HepG2 (cell line): Measurements from ENCODE around the gene PLEKHA8. TPM values are rescaled to one million over a fixed set of nuclear protein-coding genes. Genes with fewer than 3 reads are reported as not detected.

Source experiments
- FOXA3 ChIP-seq: IDR thresholded peaks from 2 replicates; pipeline ENCODE4 v1.6.1; 2016; ENCODE audit warnings: missing genetic modification reagents, missing compliant biosample characterization
- FOXC1 ChIP-seq: sonication (generic); formaldehyde crosslinking; IDR thresholded peaks from 2 replicates; pipeline ENCODE4 v1.8.0; 2022; ENCODE audit warnings: mild to moderate bottlenecking, missing genetic modification reagents, borderline replicate concordance
- KDM6A ChIP-seq: IDR thresholded peaks from 2 replicates; pipeline ENCODE4 v1.6.1; 2016; ENCODE audit warnings: low read depth
- MIER3 ChIP-seq: IDR thresholded peaks from 2 replicates; pipeline ENCODE4 v1.6.1; 2016; ENCODE audit warnings: missing compliant biosample characterization, borderline replicate concordance
- PAWR ChIP-seq: sonication (generic); formaldehyde crosslinking; IDR thresholded peaks from 2 replicates; pipeline ENCODE4 v1.4.0; 2020; ENCODE audit warnings: missing genetic modification reagents, mild to moderate bottlenecking, borderline replicate concordance
- REL ChIP-seq: sonication (generic); formaldehyde crosslinking; conservative IDR thresholded peaks from 2 replicates; pipeline ENCODE4 v1.8.0; 2022; ENCODE audit warnings: mild to moderate bottlenecking, missing genetic modification reagents, moderate library complexity
- SKI ChIP-seq: fragments of 450-650 bp; IDR thresholded peaks from one replicate; pipeline ENCODE4 v1.6.1; 2018; ENCODE audit warnings: mild to moderate bottlenecking; ENCODE audit not compliant: partially characterized antibody
- SRF ChIP-seq: IDR thresholded peaks from 2 replicates; pipeline ENCODE4 v1.6.1; 2011; ENCODE audit warnings: mild to moderate bottlenecking, low read depth, low read length, moderate library complexity
- TBX2 ChIP-seq: sonication (generic); formaldehyde crosslinking; IDR thresholded peaks from 2 replicates; pipeline ENCODE4 v1.5.0; 2020; ENCODE audit warnings: missing genetic modification reagents, mild to moderate bottlenecking, borderline replicate concordance
- ZNF264 ChIP-seq: sonication (generic); formaldehyde crosslinking; IDR thresholded peaks from 2 replicates; pipeline ENCODE4 v1.4.0; 2020; ENCODE audit warnings: missing genetic modification reagents
- ZSCAN29 ChIP-seq: sonication (generic); formaldehyde crosslinking; conservative IDR thresholded peaks from 2 replicates; pipeline ENCODE4 v1.4.0; 2020; ENCODE audit warnings: mild to moderate bottlenecking, missing genetic modification reagents
- polyA plus RNA-seq, 8 experiments: library from polyadenylated mRNA; depleted of rRNA in 3 of 8; stranded (reverse) in 7 of 8; unstranded in 1 of 8; fragments of >200 nt; fragmentation: Illumina TruSeq in 4 of 8; extraction: Trizol in 4 of 8; gene quantifications; 2 replicates each; pipeline versions ENCODE4 v1.2.1 to v1.2.3, GENCODE V29; 2011 to 2016; ENCODE audit warnings: low read depth in 4 of 8, missing spikeins in 1 of 8, mixed read lengths in 1 of 8; ENCODE audit not compliant: insufficient read depth in 1 of 8
- total RNA-seq, 5 experiments: library from RNA; depleted of rRNA; stranded (reverse); fragments of >200 nt; fragmentation: Illumina TruSeq; extraction: Trizol; gene quantifications; 2 replicates each; pipeline ENCODE4 v1.2.3, GENCODE V29; 2016; ENCODE audit warnings: low read depth in 1 of 5
- TF ChIP-seq, protein P1 (sequence below): sonication (generic); formaldehyde crosslinking; IDR thresholded peaks from 2 replicates; pipeline ENCODE4 v1.4.0; 2020; ENCODE audit warnings: mild to moderate bottlenecking, missing genetic modification reagents
- TF ChIP-seq, protein P2 (sequence below): sonication (generic); formaldehyde crosslinking; IDR thresholded peaks from 2 replicates; pipeline ENCODE4 v1.4.0; 2020; ENCODE audit warnings: missing genetic modification reagents, borderline replicate concordance
- TF ChIP-seq, protein P3 (sequence below): sonication (generic); formaldehyde crosslinking; IDR thresholded peaks from 2 replicates; pipeline ENCODE4 v1.5.1; 2020; ENCODE audit warnings: mild to moderate bottlenecking, missing genetic modification reagents
- TF ChIP-seq, protein P4 (sequence below): IDR thresholded peaks from 2 replicates; pipeline ENCODE4 v1.4.0; 2020; ENCODE audit warnings: mild to moderate bottlenecking, missing genetic modification reagents

Gene PLEKHA8
- total and polyA plus RNA-seq, 2 of the 13 experiments (the other 11 are each of a cell fraction or from before 2014, with no cell fraction given), result 12.5 to 26.4 TPM

DNA sequence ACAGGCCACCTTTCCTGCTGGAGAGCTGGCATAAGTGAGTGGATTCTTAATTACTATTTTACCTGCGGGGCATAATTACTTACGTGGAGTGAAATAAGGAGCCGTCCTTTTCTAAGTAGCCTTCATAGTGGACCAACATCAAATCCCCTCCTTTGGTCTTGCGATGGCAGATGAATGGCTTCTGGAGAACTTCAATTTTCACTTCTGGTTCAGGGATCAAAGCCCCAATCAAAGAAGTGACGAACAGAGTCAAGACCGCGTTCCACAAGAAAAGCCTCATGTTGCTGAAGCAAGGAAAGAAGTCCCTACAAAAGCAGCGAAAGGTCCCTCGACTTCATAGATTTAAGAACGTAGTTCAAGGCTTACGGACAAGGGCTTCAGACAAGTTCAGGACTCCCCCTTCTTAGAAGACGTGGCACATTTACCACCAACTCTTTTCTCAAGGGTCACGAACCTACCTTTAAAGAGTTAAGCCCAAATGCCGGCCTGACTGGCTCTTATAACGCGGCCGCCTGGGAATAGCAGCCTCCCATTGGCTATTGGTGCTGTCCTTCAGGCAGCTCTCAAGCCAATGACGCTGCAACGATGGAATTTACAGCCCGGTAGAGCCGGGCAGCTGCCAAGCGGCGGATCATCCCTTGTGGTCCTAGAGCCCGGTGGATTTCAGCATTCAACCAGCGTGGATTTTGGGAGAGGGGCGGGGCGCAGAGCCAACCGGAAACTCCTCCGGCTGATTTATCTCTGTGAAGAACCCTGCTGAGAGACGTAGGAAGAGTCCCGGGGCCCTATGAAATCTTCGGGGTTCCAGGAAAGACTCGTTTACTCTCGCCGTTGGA, 1.8 kb upstream of the PLEKHA8 start, which contains the start of gene FKBP14 (continued):
- TF ChIP-seq, protein P1, sequence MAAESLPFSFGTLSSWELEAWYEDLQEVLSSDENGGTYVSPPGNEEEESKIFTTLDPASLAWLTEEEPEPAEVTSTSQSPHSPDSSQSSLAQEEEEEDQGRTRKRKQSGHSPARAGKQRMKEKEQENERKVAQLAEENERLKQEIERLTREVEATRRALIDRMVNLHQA (CRISPR knock-in tag), result no peak
- TF ChIP-seq MIER3 (CRISPR knock-in tag) (peak; percentile 59; the same call in 1 of the 2 replicates), FOXA3 (CRISPR knock-in tag) (peak; percentile 43; the same call in 1 of the 2 replicates), SRF (no peak), ZSCAN29 (CRISPR knock-in tag) (0 out of 2 replicates have a peak, but pooled peaks have one; percentile 37), ZNF264 (CRISPR knock-in tag) (peak; percentile 75; the same call in 1 of the 2 replicates), PAWR (CRISPR knock-in tag) (no peak), FOXC1 (CRISPR knock-in tag) (no peak), REL (CRISPR knock-in tag) (no peak), KDM6A (no peak), TBX2 (CRISPR knock-in tag) (peak; percentile 58; the same call in 1 of the 2 replicates), SKI (peak; percentile 22)
- TF ChIP-seq, protein P2, sequence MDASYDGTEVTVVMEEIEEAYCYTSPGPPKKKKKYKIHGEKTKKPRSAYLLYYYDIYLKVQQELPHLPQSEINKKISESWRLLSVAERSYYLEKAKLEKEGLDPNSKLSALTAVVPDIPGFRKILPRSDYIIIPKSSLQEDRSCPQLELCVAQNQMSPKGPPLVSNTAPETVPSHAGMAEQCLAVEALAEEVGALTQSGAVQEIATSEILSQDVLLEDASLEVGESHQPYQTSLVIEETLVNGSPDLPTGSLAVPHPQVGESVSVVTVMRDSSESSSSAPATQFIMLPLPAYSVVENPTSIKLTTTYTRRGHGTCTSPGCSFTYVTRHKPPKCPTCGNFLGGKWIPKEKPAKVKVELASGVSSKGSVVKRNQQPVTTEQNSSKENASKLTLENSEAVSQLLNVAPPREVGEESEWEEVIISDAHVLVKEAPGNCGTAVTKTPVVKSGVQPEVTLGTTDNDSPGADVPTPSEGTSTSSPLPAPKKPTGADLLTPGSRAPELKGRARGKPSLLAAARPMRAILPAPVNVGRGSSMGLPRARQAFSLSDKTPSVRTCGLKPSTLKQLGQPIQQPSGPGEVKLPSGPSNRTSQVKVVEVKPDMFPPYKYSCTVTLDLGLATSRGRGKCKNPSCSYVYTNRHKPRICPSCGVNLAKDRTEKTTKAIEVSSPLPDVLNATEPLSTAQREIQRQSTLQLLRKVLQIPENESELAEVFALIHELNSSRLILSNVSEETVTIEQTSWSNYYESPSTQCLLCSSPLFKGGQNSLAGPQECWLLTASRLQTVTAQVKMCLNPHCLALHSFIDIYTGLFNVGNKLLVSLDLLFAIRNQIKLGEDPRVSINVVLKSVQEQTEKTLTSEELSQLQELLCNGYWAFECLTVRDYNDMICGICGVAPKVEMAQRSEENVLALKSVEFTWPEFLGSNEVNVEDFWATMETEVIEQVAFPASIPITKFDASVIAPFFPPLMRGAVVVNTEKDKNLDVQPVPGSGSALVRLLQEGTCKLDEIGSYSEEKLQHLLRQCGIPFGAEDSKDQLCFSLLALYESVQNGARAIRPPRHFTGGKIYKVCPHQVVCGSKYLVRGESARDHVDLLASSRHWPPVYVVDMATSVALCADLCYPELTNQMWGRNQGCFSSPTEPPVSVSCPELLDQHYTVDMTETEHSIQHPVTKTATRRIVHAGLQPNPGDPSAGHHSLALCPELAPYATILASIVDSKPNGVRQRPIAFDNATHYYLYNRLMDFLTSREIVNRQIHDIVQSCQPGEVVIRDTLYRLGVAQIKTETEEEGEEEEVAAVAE, result no peak
- TF ChIP-seq, protein P3, sequence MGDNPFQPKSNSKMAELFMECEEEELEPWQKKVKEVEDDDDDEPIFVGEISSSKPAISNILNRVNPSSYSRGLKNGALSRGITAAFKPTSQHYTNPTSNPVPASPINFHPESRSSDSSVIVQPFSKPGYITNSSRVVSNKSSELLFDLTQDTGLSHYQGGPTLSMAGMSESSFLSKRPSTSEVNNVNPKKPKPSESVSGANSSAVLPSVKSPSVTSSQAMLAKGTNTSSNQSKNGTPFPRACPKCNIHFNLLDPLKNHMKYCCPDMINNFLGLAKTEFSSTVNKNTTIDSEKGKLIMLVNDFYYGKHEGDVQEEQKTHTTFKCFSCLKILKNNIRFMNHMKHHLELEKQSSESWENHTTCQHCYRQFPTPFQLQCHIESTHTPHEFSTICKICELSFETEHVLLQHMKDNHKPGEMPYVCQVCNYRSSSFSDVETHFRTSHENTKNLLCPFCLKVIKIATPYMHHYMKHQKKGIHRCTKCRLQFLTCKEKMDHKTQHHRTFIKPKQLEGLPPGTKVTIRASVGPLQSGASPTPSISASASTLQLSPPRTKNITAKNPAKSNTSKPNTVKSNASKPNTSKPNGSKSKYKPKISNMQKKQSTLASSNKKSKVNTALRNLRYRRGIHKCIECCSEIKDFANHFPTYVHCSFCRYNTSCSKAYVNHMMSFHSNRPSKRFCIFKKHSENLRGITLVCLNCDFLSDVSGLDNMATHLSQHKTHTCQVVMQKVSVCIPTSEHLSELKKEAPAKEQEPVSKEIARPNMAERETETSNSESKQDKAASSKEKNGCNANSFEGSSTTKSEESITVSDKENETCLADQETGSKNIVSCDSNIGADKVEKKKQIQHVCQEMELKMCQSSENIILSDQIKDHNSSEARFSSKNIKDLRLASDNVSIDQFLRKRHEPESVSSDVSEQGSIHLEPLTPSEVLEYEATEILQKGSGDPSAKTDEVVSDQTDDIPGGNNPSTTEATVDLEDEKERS (CRISPR knock-in tag), result 0 out of 2 replicates have a peak, but pooled peaks have one; percentile 16
- TF ChIP-seq, protein P4, sequence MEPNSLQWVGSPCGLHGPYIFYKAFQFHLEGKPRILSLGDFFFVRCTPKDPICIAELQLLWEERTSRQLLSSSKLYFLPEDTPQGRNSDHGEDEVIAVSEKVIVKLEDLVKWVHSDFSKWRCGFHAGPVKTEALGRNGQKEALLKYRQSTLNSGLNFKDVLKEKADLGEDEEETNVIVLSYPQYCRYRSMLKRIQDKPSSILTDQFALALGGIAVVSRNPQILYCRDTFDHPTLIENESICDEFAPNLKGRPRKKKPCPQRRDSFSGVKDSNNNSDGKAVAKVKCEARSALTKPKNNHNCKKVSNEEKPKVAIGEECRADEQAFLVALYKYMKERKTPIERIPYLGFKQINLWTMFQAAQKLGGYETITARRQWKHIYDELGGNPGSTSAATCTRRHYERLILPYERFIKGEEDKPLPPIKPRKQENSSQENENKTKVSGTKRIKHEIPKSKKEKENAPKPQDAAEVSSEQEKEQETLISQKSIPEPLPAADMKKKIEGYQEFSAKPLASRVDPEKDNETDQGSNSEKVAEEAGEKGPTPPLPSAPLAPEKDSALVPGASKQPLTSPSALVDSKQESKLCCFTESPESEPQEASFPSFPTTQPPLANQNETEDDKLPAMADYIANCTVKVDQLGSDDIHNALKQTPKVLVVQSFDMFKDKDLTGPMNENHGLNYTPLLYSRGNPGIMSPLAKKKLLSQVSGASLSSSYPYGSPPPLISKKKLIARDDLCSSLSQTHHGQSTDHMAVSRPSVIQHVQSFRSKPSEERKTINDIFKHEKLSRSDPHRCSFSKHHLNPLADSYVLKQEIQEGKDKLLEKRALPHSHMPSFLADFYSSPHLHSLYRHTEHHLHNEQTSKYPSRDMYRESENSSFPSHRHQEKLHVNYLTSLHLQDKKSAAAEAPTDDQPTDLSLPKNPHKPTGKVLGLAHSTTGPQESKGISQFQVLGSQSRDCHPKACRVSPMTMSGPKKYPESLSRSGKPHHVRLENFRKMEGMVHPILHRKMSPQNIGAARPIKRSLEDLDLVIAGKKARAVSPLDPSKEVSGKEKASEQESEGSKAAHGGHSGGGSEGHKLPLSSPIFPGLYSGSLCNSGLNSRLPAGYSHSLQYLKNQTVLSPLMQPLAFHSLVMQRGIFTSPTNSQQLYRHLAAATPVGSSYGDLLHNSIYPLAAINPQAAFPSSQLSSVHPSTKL (CRISPR knock-in tag), result peak; percentile 67
